ENCODE results near the gene BIRC5. TPM values are rescaled to one million over a fixed set of nuclear protein-coding genes. Genes with fewer than 3 reads are reported as not detected.

The BIRC5 gene
- total RNA-seq: 10 to 100 TPM in 1 of 3 donors, 1 to 10 TPM in 2; 2.4 to 22.4 (median 4.7) TPM
- long read RNA-seq, donor 1, partial matches to known transcripts: 0 of 3 reads
- long read RNA-seq, donor 1, other reads (novel, unspliced or antisense): 0 of 3 reads
- long read RNA-seq, donor 2, transcript BIRC5-202 (4 exons, 2,630 nt): major isoform, 30 of 54 reads
- long read RNA-seq, donor 2, partial matches to known transcripts: 8 of 54 reads
- long read RNA-seq, donor 2, other reads (novel, unspliced or antisense): 9 of 54 reads

DNA sequence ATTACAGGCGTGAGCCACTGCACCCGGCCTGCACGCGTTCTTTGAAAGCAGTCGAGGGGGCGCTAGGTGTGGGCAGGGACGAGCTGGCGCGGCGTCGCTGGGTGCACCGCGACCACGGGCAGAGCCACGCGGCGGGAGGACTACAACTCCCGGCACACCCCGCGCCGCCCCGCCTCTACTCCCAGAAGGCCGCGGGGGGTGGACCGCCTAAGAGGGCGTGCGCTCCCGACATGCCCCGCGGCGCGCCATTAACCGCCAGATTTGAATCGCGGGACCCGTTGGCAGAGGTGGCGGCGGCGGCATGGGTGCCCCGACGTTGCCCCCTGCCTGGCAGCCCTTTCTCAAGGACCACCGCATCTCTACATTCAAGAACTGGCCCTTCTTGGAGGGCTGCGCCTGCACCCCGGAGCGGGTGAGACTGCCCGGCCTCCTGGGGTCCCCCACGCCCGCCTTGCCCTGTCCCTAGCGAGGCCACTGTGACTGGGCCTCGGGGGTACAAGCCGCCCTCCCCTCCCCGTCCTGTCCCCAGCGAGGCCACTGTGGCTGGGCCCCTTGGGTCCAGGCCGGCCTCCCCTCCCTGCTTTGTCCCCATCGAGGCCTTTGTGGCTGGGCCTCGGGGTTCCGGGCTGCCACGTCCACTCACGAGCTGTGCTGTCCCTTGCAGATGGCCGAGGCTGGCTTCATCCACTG is at the start of gene BIRC5:
BIRC5 (plus strand) TSS at position 238 of the 690 bp plus-strand sequence; CDS start at position 302, 64 bp downstream.
- H3K4me1 ChIP-seq (ENCODE audit: low read depth): peaks cover 9% of the 10 kb centered on the region
- DNase-seq (peak; percentile 92 to 95 (median 93)), ATAC-seq (peak; percentile 100)
- H3K36me3 ChIP-seq (ENCODE audit: low read depth): no peaks in the 10 kb centered on the region
- peak within 1 kb of the TSS; percentile 7 for H3K4me3 ChIP-seq
- TF ChIP-seq, protein P1, sequence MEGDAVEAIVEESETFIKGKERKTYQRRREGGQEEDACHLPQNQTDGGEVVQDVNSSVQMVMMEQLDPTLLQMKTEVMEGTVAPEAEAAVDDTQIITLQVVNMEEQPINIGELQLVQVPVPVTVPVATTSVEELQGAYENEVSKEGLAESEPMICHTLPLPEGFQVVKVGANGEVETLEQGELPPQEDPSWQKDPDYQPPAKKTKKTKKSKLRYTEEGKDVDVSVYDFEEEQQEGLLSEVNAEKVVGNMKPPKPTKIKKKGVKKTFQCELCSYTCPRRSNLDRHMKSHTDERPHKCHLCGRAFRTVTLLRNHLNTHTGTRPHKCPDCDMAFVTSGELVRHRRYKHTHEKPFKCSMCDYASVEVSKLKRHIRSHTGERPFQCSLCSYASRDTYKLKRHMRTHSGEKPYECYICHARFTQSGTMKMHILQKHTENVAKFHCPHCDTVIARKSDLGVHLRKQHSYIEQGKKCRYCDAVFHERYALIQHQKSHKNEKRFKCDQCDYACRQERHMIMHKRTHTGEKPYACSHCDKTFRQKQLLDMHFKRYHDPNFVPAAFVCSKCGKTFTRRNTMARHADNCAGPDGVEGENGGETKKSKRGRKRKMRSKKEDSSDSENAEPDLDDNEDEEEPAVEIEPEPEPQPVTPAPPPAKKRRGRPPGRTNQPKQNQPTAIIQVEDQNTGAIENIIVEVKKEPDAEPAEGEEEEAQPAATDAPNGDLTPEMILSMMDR (IDR thresholded peaks at IDR 0.05): no peak
- H3K9me3 ChIP-seq: no peaks in the 10 kb centered on the region
- intact Hi-C loops (cut with DNase I, micrococcal nuclease): no loop called here

DNA sequence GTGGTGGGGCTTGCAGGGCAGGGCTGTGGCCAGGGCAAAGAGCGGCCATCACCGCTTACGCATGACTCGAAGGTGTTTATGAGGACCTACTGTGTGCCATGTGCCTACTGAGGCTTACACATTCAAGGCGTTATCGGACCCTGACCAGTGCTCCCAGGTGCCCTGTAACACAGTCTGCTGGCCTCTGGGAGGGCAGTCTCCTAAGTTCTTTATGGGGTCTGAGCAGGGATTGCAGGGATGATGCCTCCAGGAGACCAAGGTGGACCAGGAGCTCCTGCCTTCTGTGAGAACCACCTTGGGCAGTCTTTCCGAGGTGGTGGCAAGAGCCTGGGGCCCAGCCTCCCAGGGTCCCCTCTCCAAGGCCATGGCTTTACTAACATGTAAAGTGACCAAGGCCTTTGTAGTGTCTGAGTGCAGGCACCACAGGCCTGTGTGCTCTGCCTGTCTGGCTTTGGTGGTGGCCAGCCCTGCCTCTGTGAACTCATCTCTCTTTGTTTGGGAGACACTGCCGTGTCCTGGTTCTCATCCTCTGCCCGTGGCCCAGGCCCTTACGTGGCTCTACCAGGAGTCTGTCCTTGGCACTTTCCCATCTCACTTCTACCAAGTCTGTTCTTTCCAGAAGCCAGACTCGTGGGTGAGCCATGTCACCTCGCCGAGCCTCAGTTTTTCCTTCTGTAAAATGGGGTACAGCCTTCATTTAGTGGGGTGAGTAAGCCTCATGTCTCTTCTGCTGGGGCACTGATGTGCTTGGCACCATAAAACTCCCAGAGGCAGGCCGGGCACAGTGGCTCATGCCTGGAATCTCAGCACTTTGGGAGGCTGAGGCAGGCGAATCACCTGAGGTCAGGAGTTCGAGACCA is 49.1 kb upstream of the BIRC5 start:
- Histone ChIP-seq H3K36me3 (ENCODE audit: low read depth) (no peaks in the 10 kb centered on the region), H3K4me3 (no peak overlapping the region), H3K9me3 (no peaks in the 10 kb centered on the region), H3K4me1 (ENCODE audit: low read depth) (peaks cover 5% of the 10 kb centered on the region)
- DNase-seq (no peak), ATAC-seq (no peak)
- TF ChIP-seq, protein P1 (IDR thresholded peaks at IDR 0.05): no peak
- intact Hi-C loops (cut with DNase I, micrococcal nuclease): no loop called here

DNA sequence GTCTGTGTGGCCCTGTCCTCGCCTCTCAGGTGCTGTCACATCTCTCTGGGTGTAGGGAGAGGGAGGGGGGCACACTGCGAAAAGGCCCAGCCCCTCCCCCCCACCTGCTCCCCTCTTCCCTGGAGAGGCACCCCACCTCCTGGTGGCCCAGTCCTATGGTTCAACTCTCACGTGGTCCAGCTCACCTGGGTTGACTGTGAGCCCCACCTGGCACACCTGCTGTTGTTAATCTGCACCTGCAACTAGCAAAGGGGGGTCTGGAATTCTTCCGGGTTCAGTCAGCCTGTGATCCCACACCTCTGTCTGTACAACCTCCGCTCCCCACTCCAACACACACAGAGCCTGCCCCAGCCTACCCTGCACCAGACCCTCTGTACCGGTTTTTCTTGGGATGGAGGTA is 47.6 kb upstream of the BIRC5 start:
- peak in 1 of 3 donors; percentile 59 for DNase-seq
- intact Hi-C loops (cut with DNase I, micrococcal nuclease): no loop called here

DNA sequence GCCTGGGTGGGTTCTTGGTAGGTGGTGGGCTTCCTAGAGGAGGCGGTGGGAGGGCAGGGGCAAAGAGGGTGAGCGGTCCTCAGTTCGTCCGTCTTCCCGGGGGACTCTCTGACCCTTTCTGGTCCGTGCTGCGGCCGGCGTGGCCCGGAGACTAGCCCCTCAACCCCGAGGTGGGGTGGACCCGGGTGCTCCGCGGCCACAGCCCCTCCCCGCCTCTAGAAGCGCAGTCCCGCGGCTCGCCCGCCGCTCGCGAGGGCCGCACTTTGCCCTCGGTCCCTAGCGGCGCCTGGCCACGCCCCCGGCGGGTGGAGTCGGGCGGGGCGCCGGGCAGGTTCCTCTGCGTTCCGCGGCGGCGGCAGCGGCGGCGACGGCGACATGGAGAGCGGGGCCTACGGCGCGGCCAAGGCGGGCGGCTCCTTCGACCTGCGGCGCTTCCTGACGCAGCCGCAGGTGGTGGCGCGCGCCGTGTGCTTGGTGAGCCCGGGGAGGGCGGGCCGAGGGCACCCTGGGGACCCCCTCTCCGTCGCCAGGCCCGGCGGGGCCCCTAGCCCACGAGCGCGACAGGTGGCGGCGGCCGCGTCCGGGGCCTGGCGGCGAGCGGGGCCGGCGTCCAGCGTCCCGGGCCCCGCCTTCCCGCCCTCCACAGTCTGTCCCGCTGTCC is 45.7 kb upstream of the BIRC5 start, which contains the start of gene SYNGR2:
SYNGR2 (plus strand) TSS at position 340 of the 661 bp plus-strand sequence; CDS start at position 376, 36 bp downstream.
- Histone ChIP-seq H3K36me3 (ENCODE audit: low read depth) (no peaks in the 10 kb centered on the region), H3K4me3 (peak within 1 kb of the TSS; percentile 70), H3K9me3 (no peaks in the 10 kb centered on the region), H3K4me1 (ENCODE audit: low read depth) (peaks cover 38% of the 10 kb centered on the region)
- intact Hi-C loops (cut with DNase I, micrococcal nuclease): no loop called here
- peak; percentile 76 for ATAC-seq
- TF ChIP-seq, protein P1 (IDR thresholded peaks at IDR 0.05): no peak
- DNase-seq: peak; percentile 90 to 94 (median 92)

More for the DNA sequence above, 47.6 kb upstream of the BIRC5 start:
- H3K4me1 ChIP-seq (ENCODE audit: low read depth): peaks cover 19% of the 10 kb centered on the region
- no peaks in the 10 kb centered on the region for H3K9me3 ChIP-seq
- peak; percentile 5 for ATAC-seq
- TF ChIP-seq, protein P1 (IDR thresholded peaks at IDR 0.05): no peak
- no peaks in the 10 kb centered on the region for H3K36me3 ChIP-seq (ENCODE audit: low read depth)
- H3K4me3 ChIP-seq: no peak overlapping the region

Measured in mucosa of descending colon (tissue), 3 donors.